Smooth muscle cell (in vitro differentiated cells): ENCODE results near the gene FRK. TPM values are rescaled to one million over a fixed set of nuclear protein-coding genes. Genes with fewer than 3 reads are reported as not detected.

Experiments used
- DNase-seq: peaks from one replicate; lab custom pipeline; 2025; ENCODE audit not compliant: unreplicated experiment; lab: John Stamatoyannopoulos, UW
- H2AFZ ChIP-seq: fragments of 200-600 bp; sonication (generic); 2 replicates; pipeline ENCODE4 v1.6.0; 2016; ENCODE audit warnings: antibody characterized with exemption, low read depth, mild to moderate bottlenecking
- H3F3A ChIP-seq: fragments of 200-600 bp; sonication (generic); 2 replicates; pipeline ENCODE4 v1.6.0; 2017; ENCODE audit warnings: antibody characterized with exemption, low read depth
- H3K27ac ChIP-seq: fragments of 200-600 bp; sonication (generic); 2 replicates; pipeline ENCODE4 v1.5.1; 2016; ENCODE audit warnings: low read depth, mild to moderate bottlenecking
- H3K27me3 ChIP-seq: fragments of 200-600 bp; sonication (generic); 2 replicates; pipeline ENCODE4 v1.6.1; 2016; ENCODE audit warnings: low read depth, mild to moderate bottlenecking
- H3K36me3 ChIP-seq: fragments of 200-600 bp; sonication (generic); 2 replicates; pipeline ENCODE4 v1.5.1; 2016; ENCODE audit warnings: low read depth
- H3K4me1 ChIP-seq: fragments of 200-600 bp; sonication (generic); 2 replicates; pipeline ENCODE4 v1.5.1; 2016; ENCODE audit warnings: low read depth
- H3K4me2 ChIP-seq: fragments of 200-600 bp; sonication (generic); 2 replicates; pipeline ENCODE4 v1.6.0; 2016; ENCODE audit warnings: mild to moderate bottlenecking
- H3K4me3 ChIP-seq: fragments of 200-600 bp; sonication (generic); 2 replicates; pipeline ENCODE4 v1.5.1; 2016; ENCODE audit warnings: mild to moderate bottlenecking
- H3K79me2 ChIP-seq: fragments of 200-600 bp; sonication (generic); 2 replicates; pipeline ENCODE4 v1.6.0; 2016; ENCODE audit warnings: low read depth, mild to moderate bottlenecking
- H3K9ac ChIP-seq: fragments of 200-600 bp; sonication (generic); 2 replicates; pipeline ENCODE4 v1.6.0; 2016; ENCODE audit warnings: low read depth
- H3K9me3 ChIP-seq: fragments of 200-600 bp; sonication (generic); replicated peaks from 2 replicates; pipeline ENCODE4 v1.5.1; 2016; ENCODE audit warnings: low read depth
- H4K20me1 ChIP-seq: fragments of 200-600 bp; sonication (generic); 2 replicates; pipeline ENCODE4 v1.6.0; 2016; ENCODE audit warnings: low read depth
- CTCF ChIP-seq: fragments of 200-600 bp; sonication (generic); IDR thresholded peaks from 2 replicates; pipeline ENCODE4 v1.5.1; 2017; ENCODE audit warnings: borderline replicate concordance, mild to moderate bottlenecking, antibody characterized with exemption; ENCODE audit not compliant: insufficient read depth, poor library complexity, severe bottlenecking
- WGBS: methylation state at CpG from one replicate; pipeline ENCODE4 v1.1.7; 2016; ENCODE audit warnings: low lambda C conversion rate; 5-methylcytosine and 5-hydroxymethylcytosine counted together
- polyA plus RNA-seq: library from polyadenylated mRNA; unstranded; fragments of >200 nt; fragmentation: Nextera tagmentation; extraction: Ambion mirVana; gene quantifications from 2 replicates; pipeline ENCODE4 v1.2.1, GENCODE V29; 2016
- total RNA-seq: library from RNA; depleted of rRNA; stranded (reverse); fragments of >200 nt; gene quantifications from 2 replicates; pipeline ENCODE4 v1.2.3, GENCODE V29; 2014

The FRK gene
- total and polyA plus RNA-seq, 2 experiments from 2014 or later = 0.11 to 1.4 TPM

DNA sequence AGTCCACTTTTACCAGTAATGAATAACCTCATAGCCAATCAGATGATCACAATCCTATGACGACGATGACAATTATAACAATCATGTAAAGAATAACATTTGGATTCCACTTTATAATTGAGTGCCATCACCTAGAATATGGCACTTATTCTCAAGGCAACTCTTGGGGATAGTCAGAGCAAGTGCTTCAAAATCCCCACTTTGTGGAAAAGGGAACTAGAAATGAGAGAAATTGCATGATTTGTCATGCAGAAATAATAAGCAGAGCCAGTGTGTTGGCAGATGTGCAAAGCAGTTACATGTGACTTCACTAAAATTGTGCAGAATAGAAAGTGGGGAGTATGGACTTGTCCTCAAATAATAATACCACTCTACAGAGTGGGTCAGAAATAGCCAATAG is 41.3 kb downstream of the FRK start:
- TF ChIP-seq CTCF = no peak
- no peak overlapping the region for H3K27ac ChIP-seq
- WGBS = 97% methylated on average over 2 of the region's 2 CpGs

GRCh38 chr6:116018976-116019375 is 41.7 kb downstream of the FRK start:
- no peak overlapping the region for H3K9ac ChIP-seq
- no peaks in the 10 kb centered on the region for H3K79me2 ChIP-seq
- 52% methylated on average over 1 of the region's 1 CpG for WGBS
- peak overlapping the region; percentile 8 for H3K4me2 ChIP-seq
- no peak overlapping the region for H2AFZ ChIP-seq
- no peaks in the 10 kb centered on the region for H4K20me1 ChIP-seq
- no peak for DNase-seq
- no peaks in the 10 kb centered on the region for H3F3A ChIP-seq
- H3K27me3 ChIP-seq = no peaks in the 10 kb centered on the region
- H3K36me3 ChIP-seq = no peaks in the 10 kb centered on the region
- H3K27ac ChIP-seq = no peak overlapping the region
- no peaks in the 10 kb centered on the region for H3K9me3 ChIP-seq
- H3K4me3 ChIP-seq = no peak overlapping the region
- no peaks in the 10 kb centered on the region for H3K4me1 ChIP-seq
- TF ChIP-seq CTCF = no peak

More for the DNA sequence above, 41.3 kb downstream of the FRK start:
- Histone ChIP-seq H3K4me1 (no peaks in the 10 kb centered on the region), H4K20me1 (no peaks in the 10 kb centered on the region), H3K9ac (no peak overlapping the region), H3K4me2 (no peak overlapping the region), H3K36me3 (no peaks in the 10 kb centered on the region), H2AFZ (no peak overlapping the region), H3K79me2 (no peaks in the 10 kb centered on the region), H3K4me3 (no peak overlapping the region), H3F3A (no peaks in the 10 kb centered on the region), H3K27me3 (no peaks in the 10 kb centered on the region), H3K9me3 (no peaks in the 10 kb centered on the region)
- no peak for DNase-seq

DNA sequence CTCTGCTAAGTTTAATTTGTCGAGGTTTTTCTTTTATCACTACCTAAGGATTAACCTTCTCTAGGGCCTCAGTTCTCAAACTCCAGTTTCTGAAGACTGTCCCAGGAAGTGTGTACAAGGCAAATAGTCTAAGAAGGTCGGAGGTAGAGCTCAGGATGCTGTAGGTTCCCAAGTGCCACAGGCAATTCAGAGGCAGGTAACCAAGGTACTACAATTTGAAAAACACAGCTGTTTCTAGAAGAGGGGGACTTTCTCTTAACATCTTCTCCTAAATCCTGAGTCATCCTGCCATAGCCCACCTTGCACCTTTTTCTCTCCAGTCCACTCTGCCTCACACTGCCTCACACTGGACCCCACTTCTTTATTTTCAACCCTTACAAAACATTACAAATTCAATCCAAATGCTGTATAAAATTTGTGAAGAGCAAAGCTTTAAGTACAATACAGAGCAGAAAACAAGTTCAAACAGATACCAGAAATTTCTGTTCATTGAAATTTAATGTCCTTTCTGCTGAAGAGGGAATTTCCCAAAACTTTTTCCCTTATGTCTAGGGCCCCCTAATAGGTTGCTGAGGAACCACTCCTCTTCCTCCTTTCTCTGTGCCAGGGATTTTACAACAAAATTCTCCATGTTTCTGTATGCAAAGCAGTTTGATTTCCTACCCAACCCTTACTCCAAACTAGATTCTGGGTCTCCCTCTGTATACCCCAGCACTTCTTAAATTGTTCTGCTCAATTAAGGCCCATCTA is 43.0 kb downstream of the FRK start:
- no peak overlapping the region for H3K9ac ChIP-seq
- H3F3A ChIP-seq = peaks cover 3% of the 10 kb centered on the region
- H3K4me3 ChIP-seq = no peak overlapping the region
- H2AFZ ChIP-seq = no peak overlapping the region
- H4K20me1 ChIP-seq = no peaks in the 10 kb centered on the region
- no peak for DNase-seq
- no peaks in the 10 kb centered on the region for H3K27me3 ChIP-seq
- TF ChIP-seq CTCF = no peak
- H3K36me3 ChIP-seq = no peaks in the 10 kb centered on the region
- no peaks in the 10 kb centered on the region for H3K79me2 ChIP-seq
- H3K9me3 ChIP-seq = no peaks in the 10 kb centered on the region
- WGBS = 57% methylated on average over 2 of the region's 2 CpGs
- H3K27ac ChIP-seq = no peak overlapping the region
- no peaks in the 10 kb centered on the region for H3K4me1 ChIP-seq
- H3K4me2 ChIP-seq = no peak overlapping the region
